HG03565 (cell line): ENCODE results near the gene EIF2AK3.
"Not testable (repeated sequence)": the region's sequence is repeated elsewhere in the genome, so short reads cannot be mapped to it uniquely, and the experiment has no call there.

Source experiments
- ATAC-seq: cut with Tn5 transposase; IDR thresholded peaks from one replicate; pipeline ENCODE4 v1.9.1; 2021; ENCODE audit warnings: mild to moderate bottlenecking, moderate library complexity; ENCODE audit not compliant: unreplicated experiment

EIF2AK3 gene

DNA sequence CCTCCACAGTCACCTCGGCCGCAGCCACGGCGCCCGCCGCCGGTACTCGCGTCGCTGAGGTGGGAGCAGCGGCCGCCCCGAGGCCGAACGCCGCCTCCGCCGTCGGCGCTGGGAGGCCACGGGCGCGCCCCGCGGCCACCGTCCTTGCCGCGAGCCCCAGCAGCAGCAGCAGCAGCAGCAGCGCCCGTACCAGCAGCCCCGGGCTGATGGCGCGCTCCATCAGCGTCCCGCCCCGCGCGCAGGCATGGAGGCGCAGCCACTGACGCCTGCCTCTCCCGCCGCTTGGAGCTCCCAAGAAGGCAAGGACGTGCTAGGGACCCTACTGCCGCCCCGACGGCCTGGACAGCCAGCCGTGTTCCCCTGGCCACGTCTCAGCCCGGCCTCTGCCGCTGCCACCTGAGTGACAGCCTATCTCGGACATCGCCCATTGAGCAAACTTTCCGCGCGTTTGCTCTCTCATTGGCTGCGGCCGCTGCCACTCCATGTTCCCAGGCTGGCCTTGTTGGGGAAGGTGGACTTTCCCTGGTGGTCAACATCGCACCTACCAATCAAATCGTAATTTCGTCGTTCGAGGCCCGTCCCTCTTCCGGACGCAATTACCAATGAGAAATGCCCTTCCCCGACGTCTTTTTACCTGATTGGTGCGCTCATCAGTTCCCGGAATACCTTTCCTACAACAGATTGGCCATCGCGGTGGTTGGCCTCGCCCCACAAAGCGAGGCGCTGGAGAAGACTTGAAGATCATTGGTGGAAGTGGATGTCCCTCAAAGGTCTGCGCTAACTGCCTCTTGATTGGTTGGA is at the start of gene EIF2AK3:
EIF2AK3 (minus strand) TSS at position 410 of the 801 bp plus-strand sequence; CDS start at position 220, 190 bp downstream.
- ATAC-seq, result peak; percentile 87

DNA sequence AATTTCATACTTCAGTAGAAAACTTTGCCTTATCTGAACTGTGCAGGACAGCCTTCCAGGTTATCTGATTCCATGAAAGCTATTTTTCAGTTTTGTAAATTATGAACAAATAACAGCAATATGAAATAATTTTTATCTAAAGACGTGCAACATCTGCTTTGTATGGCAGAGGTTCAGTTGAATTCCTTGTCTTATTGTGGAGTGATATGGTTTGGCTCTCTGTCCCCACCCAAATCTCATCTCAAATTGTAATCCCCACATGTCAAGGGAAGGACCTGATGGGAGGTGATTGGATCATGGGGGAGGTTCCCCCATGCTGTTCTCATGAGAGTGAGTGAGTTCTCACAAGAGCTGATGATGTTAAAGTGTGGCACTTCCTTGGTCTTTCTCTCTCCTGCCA is 46.1 kb upstream of the EIF2AK3 start:
- ATAC-seq, result no peak

DNA sequence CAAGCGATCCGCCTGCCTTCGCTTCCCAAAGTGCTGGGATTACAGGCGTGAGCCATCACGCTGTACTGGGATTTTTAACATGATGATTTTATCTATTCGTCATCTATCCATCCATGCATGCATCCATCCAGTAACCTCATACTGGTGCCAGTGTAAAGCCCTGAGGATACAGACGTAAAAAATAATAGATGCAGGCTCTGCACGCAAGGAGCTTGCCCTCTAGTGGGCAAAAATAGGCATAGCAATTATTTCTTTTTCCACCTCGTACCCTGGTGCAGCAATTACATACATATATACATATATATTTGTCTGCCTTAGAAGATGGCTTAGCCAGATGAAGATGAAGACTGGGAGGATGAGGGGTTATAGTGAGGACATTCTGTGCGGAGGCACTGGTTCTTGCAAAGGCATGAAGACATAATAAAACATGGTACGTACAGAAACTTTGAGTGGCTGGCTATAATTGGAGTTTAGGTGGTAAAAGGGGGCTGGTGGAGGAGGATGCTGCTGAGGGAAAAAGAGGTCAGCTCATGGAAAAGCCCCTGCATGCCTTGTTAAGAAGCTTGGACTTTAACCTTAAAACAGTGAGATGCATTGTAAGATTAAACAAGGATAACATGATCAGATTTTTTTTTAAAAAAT is 44.6 kb upstream of the EIF2AK3 start:
- no peak for ATAC-seq

DNA sequence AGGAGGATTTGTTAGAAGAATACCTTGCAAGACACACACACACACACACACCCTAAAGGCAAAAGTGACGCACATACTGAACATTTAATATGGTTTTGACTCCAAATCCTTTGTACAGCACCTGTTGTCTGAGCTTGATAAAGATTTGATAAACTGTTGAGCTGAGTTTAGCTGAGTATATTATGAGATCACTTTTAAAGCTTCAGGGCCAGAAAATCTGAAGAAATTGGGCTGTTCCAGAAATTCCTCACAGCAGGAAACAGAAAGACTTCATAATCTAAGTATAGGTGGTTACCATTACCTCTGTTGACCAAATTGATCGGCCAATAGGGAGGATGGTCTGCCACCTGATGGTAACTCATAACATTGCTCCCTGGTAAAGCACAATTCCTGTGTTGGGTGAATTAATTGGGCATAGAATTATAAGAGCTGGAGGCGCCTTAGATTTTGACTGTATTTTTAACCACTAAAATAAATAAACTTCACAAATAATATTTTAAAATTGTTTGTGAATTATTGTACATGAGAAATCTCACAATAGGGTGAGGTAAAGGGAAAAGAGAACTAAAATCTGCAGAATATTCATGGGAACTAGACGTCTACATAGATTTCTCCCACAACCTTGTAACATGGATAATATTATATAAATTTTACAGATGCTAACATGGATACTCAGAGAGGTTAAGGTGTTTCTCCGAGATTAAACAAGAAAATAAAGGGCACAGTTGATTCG is 42.4 kb upstream of the EIF2AK3 start:
- ATAC-seq, result peak; percentile 69

DNA sequence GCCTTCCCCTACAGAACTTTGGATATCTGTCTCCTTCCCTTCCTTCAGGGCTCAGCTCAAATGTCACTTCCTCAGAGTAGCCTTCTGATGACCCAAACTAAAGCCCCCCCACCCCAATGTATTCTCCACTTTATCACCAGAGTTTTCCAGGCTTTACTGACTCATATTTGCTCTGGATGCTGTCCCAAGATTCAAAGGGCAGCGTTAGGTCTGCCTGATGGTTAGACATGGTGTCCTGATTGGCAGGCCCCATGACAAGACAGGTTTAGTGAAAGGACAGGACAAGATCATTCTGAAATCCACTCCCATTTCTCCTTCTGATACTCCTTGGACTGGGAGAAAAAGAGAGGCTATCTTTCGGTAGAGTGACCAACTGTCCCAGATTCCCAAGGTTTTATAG is 41.6 kb upstream of the EIF2AK3 start:
- no peak for ATAC-seq

DNA sequence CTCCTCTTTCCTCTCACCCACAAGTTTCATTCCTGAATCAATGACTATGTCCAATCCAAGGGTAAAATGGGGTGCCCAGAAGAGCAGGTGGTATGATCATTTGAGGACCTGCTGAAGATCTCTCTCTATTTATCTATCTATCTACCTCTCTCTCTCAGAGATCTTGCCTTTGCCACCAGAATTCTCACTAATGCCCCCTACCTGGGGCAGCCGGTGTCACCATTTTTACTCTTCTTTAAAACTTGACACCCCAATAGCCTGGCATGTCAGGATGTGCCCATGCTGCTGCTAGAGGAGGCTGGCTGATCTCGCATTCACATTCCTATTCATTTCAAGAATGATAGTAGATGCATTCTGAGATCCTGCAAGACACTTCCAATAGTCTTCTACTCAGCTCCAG is 40.0 kb upstream of the EIF2AK3 start:
- no peak for ATAC-seq

DNA sequence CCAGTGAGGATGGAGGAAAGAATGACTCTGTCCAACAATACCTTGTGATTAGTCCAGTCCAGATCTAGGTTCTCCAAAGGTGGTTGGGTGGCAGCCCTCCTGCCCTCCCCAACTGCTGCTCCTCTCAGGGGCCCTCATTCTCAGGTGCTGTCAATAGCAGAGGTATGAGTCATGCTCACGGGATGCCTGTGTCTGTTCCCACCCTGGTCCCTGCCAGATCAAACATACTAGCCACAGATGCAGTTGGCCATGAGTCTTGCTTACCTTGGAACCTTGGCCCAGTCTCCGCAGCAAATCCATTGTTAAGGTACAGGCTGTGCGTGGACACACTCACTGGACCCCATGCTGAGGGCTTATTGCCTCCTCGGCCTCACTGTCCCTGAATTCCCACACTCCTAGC is 39.3 kb upstream of the EIF2AK3 start:
- no peak for ATAC-seq

DNA sequence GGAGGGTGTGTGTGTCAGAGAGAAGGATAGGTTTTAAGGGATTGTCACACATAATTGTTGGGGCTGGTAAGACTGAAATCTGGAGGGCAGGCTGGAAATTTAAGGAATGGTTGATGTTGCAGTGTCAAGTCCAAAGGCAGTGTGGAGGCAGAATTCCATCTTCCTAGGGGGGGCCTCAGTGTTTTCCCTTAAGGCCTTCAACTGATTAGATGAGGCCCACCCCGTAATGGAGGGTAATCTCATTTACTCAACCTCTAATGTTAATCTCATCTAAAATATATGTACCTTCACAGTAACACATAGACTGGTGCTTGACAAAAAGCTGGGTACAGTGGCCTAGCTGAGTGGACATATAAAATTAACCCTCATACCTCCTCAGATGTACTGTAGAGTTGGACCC is 33.4 kb upstream of the EIF2AK3 start:
- ATAC-seq, result no peak

DNA sequence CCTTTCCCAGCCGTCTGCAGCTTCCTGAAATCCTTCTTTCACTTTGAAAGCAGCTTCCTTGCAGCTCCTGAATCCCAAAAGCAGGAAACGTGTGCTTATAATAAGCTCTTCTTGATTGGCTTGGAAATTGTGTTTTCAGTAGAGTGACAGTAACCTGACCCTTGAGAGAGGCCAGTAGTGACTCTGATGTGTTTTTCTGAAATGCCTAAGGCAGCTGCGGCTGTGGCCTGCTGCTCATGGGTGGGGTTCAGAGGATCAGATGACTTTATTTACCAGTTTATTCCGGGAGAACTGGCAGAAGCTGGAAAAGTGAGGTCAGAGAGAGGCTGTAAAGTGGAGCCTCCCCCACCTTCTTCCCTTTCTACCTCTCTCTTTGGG is 32.3 kb upstream of the EIF2AK3 start:
- no peak for ATAC-seq

DNA sequence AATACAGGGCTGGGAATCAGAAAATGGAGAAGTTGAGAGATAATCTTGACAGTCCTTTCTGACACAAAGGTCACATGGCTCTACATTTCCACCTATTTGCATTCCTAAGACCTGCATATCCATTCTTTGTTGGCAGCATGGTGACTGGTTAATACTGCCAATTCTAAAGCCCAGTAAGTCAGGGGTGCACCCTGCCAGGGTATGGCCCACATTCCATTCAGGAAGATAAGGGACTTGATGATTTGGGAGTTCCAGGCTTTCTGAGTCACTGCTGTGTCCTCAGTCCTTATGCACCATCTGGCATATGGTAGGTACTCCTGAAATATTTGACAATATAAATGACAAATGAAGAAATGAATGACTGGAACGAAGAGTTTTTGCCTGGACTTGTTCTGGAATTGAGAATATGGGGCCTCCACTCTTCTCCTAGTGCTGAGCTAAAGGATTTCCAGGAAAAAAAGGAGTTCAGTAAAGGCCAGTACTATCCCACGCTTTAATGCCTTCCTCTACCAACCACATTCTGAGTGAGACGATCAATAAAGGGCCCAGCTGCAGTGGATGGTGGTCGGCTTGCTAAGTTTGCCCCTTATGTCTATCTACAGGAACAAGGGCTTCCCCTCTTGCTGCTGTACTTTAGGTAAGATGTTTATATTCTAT is 31.7 kb upstream of the EIF2AK3 start:
- ATAC-seq, result no peak

DNA sequence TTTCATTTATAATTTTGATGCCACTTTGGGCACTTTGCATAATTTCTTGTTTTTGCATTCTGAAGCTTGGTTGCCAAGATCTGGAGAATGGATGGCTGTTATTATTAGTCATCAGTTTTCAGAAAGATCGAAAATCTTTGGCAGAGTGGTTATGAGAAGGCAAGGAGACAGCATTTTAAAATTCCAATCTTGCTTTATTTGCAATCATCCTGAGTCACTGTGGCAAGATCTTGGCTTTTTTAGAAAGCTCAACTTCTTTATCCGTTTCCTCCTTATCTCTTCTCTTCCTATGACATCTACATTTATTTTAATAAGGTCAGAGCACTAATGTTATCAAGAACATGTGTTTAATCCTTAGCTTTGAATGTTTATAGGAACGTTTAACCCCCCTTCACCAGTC is 31.1 kb upstream of the EIF2AK3 start:
- ATAC-seq, result no peak

DNA sequence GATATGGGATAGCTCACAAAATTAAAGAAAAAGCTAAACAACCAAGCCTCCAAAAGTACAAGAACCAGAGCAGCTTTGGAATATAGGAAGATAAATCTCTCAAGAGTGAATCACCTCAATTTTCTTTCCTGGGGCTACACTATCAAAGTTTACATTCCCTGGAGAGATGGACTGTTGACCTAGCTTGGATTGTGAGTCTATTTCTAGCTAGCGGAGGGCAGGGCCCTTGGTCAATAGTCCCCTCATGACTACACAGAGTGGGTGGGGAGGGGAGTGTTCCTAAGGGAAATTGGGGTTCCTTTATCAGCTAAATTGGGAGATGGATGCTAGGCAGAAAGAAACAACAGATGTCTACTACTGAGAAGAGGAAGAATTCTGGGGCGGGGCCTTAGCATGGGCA is 29.9 kb upstream of the EIF2AK3 start:
- no peak for ATAC-seq

DNA sequence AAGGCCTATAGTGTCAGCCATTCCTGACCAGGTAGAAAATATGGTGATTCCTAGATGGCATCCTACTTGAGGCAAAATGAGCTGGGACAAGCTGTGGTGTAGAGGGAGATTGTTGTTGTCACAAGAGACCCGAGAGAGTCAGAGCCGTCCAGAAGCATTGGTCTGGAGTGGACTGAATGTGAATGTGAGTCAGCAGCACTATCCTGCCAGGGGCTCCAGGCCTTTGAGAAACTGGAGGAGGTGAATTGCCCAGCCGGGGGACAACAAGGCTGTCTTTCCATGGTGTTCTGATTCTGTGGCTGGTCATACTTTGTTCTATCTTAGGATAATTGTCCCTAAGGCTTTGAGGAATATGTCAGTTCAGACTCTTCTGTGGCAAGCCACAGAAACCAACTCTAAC is 29.4 kb upstream of the EIF2AK3 start:
- ATAC-seq, result no peak

DNA sequence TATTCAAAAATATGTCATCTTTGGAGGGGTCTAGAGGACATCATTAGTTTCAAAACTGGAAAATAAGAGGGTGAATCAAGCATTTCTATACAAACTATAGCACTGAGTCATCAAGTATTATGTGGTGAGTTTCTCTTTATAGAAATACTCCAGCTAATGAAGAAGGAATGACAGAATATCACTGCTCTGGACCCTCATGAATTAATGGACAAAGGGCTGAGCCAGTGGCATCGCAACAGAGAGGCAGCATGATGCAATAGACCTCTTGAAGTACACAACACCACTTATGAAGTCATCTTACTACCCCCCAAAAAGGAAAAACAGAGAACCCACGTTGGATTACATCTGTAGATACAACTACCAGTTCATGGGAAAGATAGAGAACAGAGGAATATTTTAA is 27.4 kb upstream of the EIF2AK3 start:
- ATAC-seq, result no peak

DNA sequence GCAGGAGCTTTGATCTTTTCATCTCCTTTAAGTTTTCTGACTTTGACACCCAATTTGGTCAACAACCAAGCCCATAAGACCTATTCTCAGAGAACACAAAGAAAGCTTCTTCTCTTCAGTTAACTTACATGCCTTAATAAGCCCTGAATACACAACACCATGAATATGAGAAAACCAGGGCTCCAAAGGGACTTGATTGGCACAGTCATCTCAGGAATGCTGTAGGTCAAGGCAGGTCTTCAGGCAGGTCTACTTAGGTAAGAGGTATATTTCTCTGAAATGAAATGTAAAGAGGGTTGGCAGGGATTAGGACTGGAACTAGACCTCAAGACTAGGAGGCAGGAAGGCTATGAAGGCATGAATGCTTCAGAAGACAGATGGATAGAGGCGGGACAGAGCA is 24.4 kb upstream of the EIF2AK3 start:
- ATAC-seq, result no peak

DNA sequence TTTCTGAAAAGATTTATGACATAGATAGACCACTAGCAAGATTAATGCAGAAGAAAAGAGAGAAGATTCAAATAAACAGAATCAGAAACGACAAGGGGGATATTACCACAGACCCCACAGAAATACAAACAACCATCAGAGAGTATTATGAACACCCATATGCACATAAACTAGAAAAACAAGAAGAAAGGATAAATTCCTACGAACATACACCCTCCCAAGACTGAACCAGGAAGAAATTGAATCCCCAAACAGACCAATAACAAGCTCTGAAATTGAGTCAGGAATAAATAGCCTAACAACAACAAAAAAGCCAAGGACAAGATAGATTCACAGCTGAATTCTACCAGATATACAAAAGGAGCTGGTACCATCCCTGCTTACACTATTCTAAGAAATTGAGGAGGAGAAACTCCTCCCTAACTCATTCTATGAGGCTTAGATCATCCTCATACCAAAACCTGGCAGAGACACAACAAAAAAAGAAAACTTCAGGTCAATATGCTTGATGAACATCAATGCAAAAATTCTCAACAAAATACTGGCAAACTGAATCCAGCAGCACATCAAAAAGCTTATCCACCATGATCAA is 18.1 kb upstream of the EIF2AK3 start:
- not testable (repeated sequence) for ATAC-seq

DNA sequence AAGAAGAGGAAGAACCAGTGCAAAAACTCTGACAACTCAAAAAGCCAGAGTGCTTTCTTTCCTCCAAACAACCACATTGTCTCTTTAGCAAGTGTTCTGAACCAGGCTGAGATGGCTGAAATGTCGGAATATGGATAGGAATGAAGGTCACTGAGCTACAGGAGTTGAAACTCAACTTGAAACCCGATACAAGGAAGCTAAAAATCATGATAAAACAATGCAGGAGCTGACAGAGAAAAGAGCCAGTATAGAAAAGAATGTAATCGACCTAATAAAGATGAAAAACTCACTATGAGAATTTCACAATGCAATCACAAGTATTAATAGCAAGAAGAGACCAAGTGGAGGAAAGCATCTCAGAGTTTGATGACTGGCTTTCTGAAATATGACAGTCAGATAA is 15.0 kb upstream of the EIF2AK3 start:
- ATAC-seq, result no peak

DNA sequence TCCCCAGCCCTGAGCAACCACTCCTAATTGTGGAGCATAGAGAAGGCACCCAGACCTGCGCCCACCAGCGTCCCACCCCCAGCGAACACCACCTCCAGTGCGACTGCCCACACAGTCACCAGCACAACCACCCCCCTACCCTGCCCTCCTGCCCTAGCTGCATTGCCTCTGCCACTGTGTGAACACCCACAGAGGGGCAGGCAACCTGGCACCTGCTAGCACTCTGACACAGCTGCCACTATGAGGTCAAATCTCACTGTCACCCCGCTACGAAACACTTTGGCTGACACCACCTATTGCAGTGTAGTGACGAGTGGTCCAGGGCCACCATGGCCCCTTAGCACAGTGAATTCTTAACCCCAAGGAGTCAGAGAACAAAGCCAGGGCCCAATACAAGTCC is 14.1 kb upstream of the EIF2AK3 start:
- no peak for ATAC-seq

DNA sequence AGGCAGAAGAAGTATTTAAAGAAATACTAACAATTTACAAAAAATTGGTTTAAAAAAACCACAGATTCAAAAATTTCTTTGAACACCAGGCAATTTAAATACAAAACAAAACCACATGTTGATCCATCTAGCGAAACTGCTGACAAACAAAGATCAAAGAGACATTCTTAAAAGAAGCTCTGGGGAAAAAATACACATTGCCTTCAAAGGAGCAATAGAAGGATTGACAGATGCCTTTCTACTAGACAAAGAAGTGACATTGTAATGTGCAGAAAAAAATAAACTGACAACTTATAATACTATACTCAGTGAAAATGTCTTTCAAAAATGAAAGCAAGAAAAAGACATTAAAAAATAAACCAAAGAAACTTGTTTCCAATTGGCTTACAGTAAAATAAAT is 12.6 kb upstream of the EIF2AK3 start:
- ATAC-seq, result no peak

DNA sequence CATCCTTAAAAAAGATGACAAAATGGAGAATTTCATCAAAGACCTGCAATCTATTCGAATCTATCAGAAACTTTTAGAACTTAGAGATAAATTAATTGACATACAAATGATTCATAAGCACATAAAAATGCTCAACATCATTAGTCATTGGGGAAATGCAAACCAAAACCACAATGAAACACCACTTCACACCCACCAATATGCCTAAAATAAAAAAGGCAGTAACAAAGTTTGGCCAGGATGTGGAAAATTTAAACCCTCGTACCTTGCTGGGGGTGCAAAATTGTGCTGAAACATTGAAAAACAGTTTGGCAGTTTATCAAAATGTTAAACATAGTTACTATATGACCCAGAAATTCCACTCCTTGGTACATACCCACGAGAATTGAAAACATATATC is 11.5 kb upstream of the EIF2AK3 start:
- ATAC-seq, result no peak

DNA sequence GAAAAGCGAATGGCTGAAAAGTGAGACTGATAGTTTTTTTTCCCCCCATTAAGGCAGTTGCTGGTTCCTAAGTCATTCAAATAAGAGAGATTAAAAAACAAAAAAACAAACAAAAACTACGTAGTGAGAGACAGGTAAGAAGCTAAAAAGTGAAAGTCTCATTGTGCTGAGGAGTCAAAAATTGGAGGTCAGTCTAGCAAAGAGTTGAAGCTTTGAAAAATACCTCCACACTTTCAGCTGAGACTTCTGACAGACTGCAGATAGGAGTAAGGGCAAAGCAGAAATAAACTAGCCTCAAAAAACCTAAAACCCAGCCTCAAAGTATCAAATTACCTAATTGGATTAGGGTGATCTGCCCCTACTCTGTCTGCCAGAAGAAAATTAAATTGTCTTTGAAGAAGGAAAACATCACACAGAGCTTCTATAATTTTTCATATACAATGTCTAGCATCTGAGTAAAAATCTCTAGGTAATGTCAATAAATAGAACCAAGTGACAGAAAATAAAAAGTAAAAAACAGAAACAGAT is 10.9 kb upstream of the EIF2AK3 start:
- no peak for ATAC-seq
